Urothelium cell line (cell line): ENCODE results near the gene RSBN1L.

ENCODE experiments used
- DNase-seq: peaks from one replicate; pipeline ENCODE4 v3.0.0; 2011; ENCODE audit warnings: low spot score, mixed read lengths
- FAIRE-seq: peaks from 2 replicates; lab custom pipeline; 2011; peaks lifted over from hg19 to GRCh38; lab: Jason Lieb, UNC

RSBN1L gene

GRCh38 chr7:77799078-77799964 is 103.1 kb downstream of the RSBN1L start:
- FAIRE-seq (no peak), DNase-seq (peak; percentile 33)

- no peak for FAIRE-seq
- DNase-seq, result peak; percentile 4
Measured at GRCh38 chr7:77800158-77800557, 103.9 kb downstream of the RSBN1L start.

- FAIRE-seq, result no peak
- no peak for DNase-seq
Measured at GRCh38 chr7:77800730-77801129, 104.5 kb downstream of the RSBN1L start.

GRCh38 chr7:77802557-77803405 is 106.5 kb downstream of the RSBN1L start:
- DNase-seq (no peak), FAIRE-seq (no peak)

- DNase-seq (no peak), FAIRE-seq (no peak)
Measured at GRCh38 chr7:77806425-77806824, 110.2 kb downstream of the RSBN1L start.

GRCh38 chr7:77808517-77808916 is 112.3 kb downstream of the RSBN1L start:
- FAIRE-seq (no peak), DNase-seq (no peak)

- DNase-seq, result no peak
- FAIRE-seq, result no peak
Measured at GRCh38 chr7:77811516-77812289, 115.4 kb downstream of the RSBN1L start.

- FAIRE-seq (no peak), DNase-seq (no peak)
Measured at GRCh38 chr7:77812290-77812685, 116.0 kb downstream of the RSBN1L start.

GRCh38 chr7:77813180-77813579 is 116.9 kb downstream of the RSBN1L start:
- DNase-seq, result no peak

GRCh38 chr7:77819021-77819420 is 122.8 kb downstream of the RSBN1L start:
- no peak for FAIRE-seq
- DNase-seq, result no peak

More at GRCh38 chr7:77813180-77813579, 116.9 kb downstream of the RSBN1L start:
- FAIRE-seq, result no peak

GRCh38 chr7:77820967-77821366 is 124.7 kb downstream of the RSBN1L start:
- no peak for DNase-seq

GRCh38 chr7:77822269-77822668 is 126.0 kb downstream of the RSBN1L start:
- DNase-seq (no peak), FAIRE-seq (no peak)

More at GRCh38 chr7:77820967-77821366, 124.7 kb downstream of the RSBN1L start:
- no peak for FAIRE-seq

- DNase-seq (no peak), FAIRE-seq (no peak)
Measured at GRCh38 chr7:77823787-77824186, 127.5 kb downstream of the RSBN1L start.

GRCh38 chr7:77824636-77825035 is 128.4 kb downstream of the RSBN1L start:
- DNase-seq, result no peak
- no peak for FAIRE-seq

- no peak for FAIRE-seq
- DNase-seq, result no peak
Measured at GRCh38 chr7:77825131-77825530, 128.9 kb downstream of the RSBN1L start.

GRCh38 chr7:77826300-77826699 is 130.0 kb downstream of the RSBN1L start:
- no peak for DNase-seq
- FAIRE-seq, result no peak

GRCh38 chr7:77827999-77828398 is 131.7 kb downstream of the RSBN1L start:
- DNase-seq, result no peak
- FAIRE-seq, result no peak

GRCh38 chr7:77830649-77831355 is 134.5 kb downstream of the RSBN1L start:
- DNase-seq (no peak), FAIRE-seq (no peak)

- FAIRE-seq (no peak), DNase-seq (no peak)
Measured at GRCh38 chr7:77831481-77831880, 135.2 kb downstream of the RSBN1L start.

GRCh38 chr7:77831953-77832352 is 135.7 kb downstream of the RSBN1L start:
- no peak for FAIRE-seq
- DNase-seq, result no peak
